Measurements from ENCODE around the gene PAPOLA. TPM values are rescaled to one million over a fixed set of nuclear protein-coding genes. Genes with fewer than 3 reads are reported as not detected.

PAPOLA gene
- total RNA-seq, 1 experiment from 2014 or later = 194 TPM

DNA sequence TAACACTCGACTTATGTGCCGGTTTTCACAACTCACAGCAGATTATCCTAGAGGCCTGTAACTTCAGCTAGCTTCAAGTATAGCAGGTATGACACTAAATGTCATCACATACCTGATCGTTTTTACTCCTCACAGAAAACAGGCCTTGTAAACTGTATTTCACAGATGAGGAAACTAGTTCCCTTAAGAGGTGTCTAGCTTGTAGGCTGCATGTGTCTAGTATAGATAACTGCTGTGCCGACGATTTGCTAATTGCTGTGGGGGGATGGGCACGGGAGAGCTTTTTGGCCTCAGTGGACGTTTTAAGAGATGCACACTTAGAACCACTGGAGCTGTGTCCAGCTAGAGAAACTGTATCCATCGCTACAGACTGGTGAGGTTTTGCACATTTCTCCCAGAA lies 78.8 kb downstream of the PAPOLA start:
- ChIA-PET POLR2A (interaction anchor here (1.1 to 1.9 kb wide), 2 partner anchors 9 kb away, joined by 3 read pairs; no protein-coding TSS in a partner anchor), CTCF (interaction anchor here (0.5 to 4.8 kb wide), 3 partner anchors 14 to 393 kb away, joined by 3 to 22 read pairs (median 20); no protein-coding TSS in a partner anchor)
- intact Hi-C loops (cut with micrococcal nuclease) = loop anchor here (5.0 kb wide), 1 partner anchor 271 kb away; no protein-coding TSS in a partner anchor
- DNase-seq (ENCODE audit: unreplicated experiment) = no peak
- H3K9me3 Mint-ChIP-seq (ENCODE audit: unreplicated experiment) = no peaks in the 10 kb centered on the region
- H3K27ac Mint-ChIP-seq (ENCODE audit: low read depth, unreplicated experiment) = no peak overlapping the region
- no peak overlapping the region for H3K4me3 Mint-ChIP-seq (ENCODE audit: unreplicated experiment)
- TF ChIP-seq, protein P1, sequence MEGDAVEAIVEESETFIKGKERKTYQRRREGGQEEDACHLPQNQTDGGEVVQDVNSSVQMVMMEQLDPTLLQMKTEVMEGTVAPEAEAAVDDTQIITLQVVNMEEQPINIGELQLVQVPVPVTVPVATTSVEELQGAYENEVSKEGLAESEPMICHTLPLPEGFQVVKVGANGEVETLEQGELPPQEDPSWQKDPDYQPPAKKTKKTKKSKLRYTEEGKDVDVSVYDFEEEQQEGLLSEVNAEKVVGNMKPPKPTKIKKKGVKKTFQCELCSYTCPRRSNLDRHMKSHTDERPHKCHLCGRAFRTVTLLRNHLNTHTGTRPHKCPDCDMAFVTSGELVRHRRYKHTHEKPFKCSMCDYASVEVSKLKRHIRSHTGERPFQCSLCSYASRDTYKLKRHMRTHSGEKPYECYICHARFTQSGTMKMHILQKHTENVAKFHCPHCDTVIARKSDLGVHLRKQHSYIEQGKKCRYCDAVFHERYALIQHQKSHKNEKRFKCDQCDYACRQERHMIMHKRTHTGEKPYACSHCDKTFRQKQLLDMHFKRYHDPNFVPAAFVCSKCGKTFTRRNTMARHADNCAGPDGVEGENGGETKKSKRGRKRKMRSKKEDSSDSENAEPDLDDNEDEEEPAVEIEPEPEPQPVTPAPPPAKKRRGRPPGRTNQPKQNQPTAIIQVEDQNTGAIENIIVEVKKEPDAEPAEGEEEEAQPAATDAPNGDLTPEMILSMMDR (IDR thresholded peaks at IDR 0.05; ENCODE audit: unreplicated experiment) = no peak
- BruUV-seq (replicated peaks) = no TSS peak
- no peaks in the 10 kb centered on the region for H3K36me3 Mint-ChIP-seq (ENCODE audit: insufficient read depth, unreplicated experiment)
- H3K27me3 Mint-ChIP-seq (ENCODE audit: insufficient read depth, unreplicated experiment) = no peaks in the 10 kb centered on the region
- no peaks in the 10 kb centered on the region for H3K4me1 Mint-ChIP-seq (ENCODE audit: insufficient read depth, unreplicated experiment)

DNA sequence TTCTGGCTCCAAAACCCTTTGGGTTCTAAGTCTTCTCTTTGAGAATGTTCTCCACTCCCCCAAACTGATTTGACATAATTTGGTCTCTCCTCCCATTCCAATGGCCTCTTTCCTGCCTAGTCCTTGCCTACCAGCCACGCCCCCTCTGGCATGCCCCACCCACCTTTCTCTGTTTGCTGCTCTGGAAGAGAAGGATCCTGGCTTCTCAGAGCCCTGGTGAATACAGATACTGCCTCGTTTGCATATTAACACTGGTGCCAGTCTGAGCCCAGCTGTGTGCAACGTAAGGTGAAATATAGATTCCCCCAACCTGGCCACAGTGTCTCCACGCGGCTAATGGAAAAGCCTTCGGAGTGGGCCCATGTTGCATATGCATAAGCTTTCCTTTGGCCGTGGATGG lies 79.7 kb downstream of the PAPOLA start:
- Mint-ChIP-seq H3K27ac (ENCODE audit: low read depth, unreplicated experiment) (no peak overlapping the region), H3K4me1 (ENCODE audit: insufficient read depth, unreplicated experiment) (no peaks in the 10 kb centered on the region), H3K9me3 (ENCODE audit: unreplicated experiment) (no peaks in the 10 kb centered on the region), H3K36me3 (ENCODE audit: insufficient read depth, unreplicated experiment) (no peaks in the 10 kb centered on the region), H3K27me3 (ENCODE audit: insufficient read depth, unreplicated experiment) (no peaks in the 10 kb centered on the region), H3K4me3 (ENCODE audit: unreplicated experiment) (no peak overlapping the region)
- POLR2A ChIA-PET = interaction anchor here (1.9 kb wide), 1 partner anchor 10 kb away, joined by 3 read pairs; no protein-coding TSS in a partner anchor
- CTCF ChIA-PET = interaction anchor here (0.6 to 4.8 kb wide), 5 partner anchors 15 to 1005 kb away, joined by 3 to 22 read pairs (median 9); no protein-coding TSS in a partner anchor
- intact Hi-C loops (cut with micrococcal nuclease) = loop anchor here (5.0 kb wide), 1 partner anchor 270 kb away; no protein-coding TSS in a partner anchor
- TF ChIP-seq, protein P1 (IDR thresholded peaks at IDR 0.05; ENCODE audit: unreplicated experiment) = no peak
- no TSS peak for BruUV-seq (replicated peaks)
- peak; percentile 25 for DNase-seq (ENCODE audit: unreplicated experiment)

DNA sequence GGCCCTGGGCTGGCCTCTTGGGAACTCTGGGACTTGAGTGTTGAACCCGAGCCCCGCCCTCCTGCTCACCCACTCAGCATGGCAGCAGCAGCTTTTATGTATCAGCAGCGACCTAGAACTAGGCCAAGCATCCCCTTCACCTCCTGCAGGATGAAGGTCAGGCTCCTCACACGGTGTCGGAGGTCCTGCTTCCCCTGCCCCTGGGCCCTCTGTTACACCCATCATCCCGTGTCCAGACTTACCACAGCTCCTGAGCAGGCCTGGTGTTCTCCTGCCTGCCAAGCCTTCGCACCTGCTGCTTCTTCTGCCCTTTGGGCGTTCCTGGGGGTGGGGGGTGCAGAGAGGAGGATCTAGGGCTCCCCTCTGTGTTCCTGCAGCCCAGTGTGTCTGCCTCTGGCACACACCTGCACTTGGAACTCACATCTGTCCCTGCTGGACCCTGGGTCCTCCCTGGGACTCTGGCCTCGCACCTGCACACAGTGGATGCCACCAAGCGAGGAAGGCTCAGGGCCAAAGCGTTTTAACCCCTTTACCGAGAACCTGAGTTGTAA lies 80.3 kb downstream of the PAPOLA start:
- Mint-ChIP-seq H3K9me3 (ENCODE audit: unreplicated experiment) (no peaks in the 10 kb centered on the region), H3K4me3 (ENCODE audit: unreplicated experiment) (no peak overlapping the region), H3K27ac (ENCODE audit: low read depth, unreplicated experiment) (no peak overlapping the region), H3K4me1 (ENCODE audit: insufficient read depth, unreplicated experiment) (no peaks in the 10 kb centered on the region), H3K27me3 (ENCODE audit: insufficient read depth, unreplicated experiment) (no peaks in the 10 kb centered on the region), H3K36me3 (ENCODE audit: insufficient read depth, unreplicated experiment) (no peaks in the 10 kb centered on the region)
- ChIA-PET POLR2A (no interaction called here), CTCF (interaction anchor here (0.6 to 4.8 kb wide), 7 partner anchors 11 to 1004 kb away, joined by 3 to 22 read pairs (median 5); no protein-coding TSS in a partner anchor)
- intact Hi-C loops (cut with micrococcal nuclease) = loop anchor here (5.0 kb wide), 1 partner anchor 270 kb away; no protein-coding TSS in a partner anchor
- TF ChIP-seq, protein P1 (IDR thresholded peaks at IDR 0.05; ENCODE audit: unreplicated experiment) = no peak
- DNase-seq (ENCODE audit: unreplicated experiment) = no peak
- BruUV-seq (replicated peaks) = no TSS peak

DNA sequence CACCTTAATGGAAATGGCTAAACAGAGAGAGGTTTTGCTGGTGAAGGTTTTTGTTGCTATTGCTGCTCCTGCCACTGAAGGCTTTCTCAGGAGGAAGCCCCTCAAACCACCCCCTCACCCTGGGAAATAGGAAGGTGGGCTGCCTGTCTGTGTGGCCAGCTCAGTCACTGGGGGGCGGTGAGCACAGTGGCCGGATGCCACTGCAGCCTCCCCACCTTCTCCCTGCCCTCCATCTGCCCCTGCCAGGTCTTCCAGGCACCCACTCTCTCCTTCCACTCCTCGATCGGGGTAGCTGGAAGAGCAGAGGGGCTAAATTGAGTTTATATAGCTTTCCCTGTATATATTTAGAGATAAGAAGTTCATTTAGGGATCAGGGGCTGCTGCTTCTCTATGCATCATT lies 80.8 kb downstream of the PAPOLA start:
- TF ChIP-seq, protein P1 (IDR thresholded peaks at IDR 0.05; ENCODE audit: unreplicated experiment) = no peak
- intact Hi-C loops (cut with micrococcal nuclease) = loop anchor here (5.0 kb wide), 1 partner anchor 269 kb away; no protein-coding TSS in a partner anchor
- Mint-ChIP-seq H3K27me3 (ENCODE audit: insufficient read depth, unreplicated experiment) (no peaks in the 10 kb centered on the region), H3K9me3 (ENCODE audit: unreplicated experiment) (no peaks in the 10 kb centered on the region), H3K4me3 (ENCODE audit: unreplicated experiment) (no peak overlapping the region), H3K4me1 (ENCODE audit: insufficient read depth, unreplicated experiment) (no peaks in the 10 kb centered on the region), H3K36me3 (ENCODE audit: insufficient read depth, unreplicated experiment) (no peaks in the 10 kb centered on the region), H3K27ac (ENCODE audit: low read depth, unreplicated experiment) (no peak overlapping the region)
- DNase-seq (ENCODE audit: unreplicated experiment) = no peak
- ChIA-PET POLR2A (no interaction called here), CTCF (interaction anchor here (1.1 to 4.8 kb wide), 6 partner anchors 12 to 273 kb away, joined by 3 to 22 read pairs (median 7); no protein-coding TSS in a partner anchor)
- BruUV-seq (replicated peaks) = no TSS peak
